NCI-H510A (cell line): ENCODE data around the gene RHOV.

Experiments
- DNase-seq: peaks from one replicate; lab custom pipeline; 2025; lab: John Stamatoyannopoulos, UW

Gene RHOV

DNA sequence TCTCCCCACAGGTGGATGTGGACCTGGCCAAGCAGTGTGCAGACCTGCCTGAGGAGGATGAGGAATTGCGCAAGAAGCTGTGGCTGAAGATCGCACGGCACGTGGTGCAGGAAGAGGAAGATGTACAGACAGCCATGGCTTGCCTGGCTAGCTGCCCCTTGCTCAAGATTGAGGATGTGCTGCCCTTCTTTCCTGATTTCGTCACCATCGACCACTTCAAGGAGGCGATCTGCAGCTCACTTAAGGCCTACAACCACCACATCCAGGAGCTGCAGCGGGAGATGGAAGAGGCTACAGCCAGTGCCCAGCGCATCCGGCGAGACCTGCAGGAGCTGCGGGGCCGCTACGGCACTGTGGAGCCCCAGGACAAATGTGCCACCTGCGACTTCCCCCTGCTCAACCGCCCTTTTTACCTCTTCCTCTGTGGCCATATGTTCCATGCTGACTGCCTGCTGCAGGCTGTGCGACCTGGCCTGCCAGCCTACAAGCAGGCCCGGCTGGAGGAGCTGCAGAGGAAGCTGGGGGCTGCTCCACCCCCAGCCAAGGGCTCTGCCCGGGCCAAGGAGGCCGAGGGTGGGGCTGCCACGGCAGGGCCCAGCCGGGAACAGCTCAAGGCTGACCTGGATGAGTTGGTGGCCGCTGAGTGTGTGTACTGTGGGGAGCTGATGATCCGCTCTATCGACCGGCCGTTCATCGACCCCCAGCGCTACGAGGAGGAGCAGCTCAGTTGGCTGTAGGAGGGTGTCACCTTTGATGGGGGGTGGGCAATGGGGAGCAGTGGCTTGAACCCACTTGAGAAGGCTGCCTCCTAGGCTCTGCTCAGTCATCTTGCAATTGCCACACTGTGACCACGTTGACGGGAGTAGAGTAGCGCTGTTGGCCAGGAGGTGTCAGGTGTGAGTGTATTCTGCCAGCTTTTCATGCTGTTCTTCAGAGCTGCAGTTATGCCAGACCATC lies 28.8 kb upstream of the RHOV start:
- no peak for DNase-seq

DNA sequence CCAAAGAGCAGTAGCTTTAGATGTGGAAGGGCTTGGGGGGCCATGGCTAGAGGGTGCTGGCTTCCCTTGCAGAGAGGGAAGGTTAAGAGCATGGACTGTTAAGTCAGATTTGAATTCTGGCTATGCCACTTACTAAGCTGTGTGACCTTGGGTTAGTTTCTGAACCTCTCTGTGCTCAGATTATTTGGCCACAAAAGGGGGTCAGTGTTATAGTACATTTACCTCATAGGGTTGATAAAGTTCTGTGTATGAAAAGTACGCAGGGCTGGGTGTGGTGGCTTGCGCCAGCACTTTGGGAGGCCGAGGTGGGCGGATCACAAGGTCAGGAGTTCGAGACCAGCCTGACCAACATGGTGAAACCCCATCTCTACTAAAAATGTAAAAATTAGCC lies 27.0 kb upstream of the RHOV start:
- DNase-seq: no peak

GRCh38 chr15:40900256-40901052 lies 26.4 kb upstream of the RHOV start:
- DNase-seq: no peak

GRCh38 chr15:40899536-40900207 lies 25.6 kb upstream of the RHOV start:
- DNase-seq: no peak

DNA sequence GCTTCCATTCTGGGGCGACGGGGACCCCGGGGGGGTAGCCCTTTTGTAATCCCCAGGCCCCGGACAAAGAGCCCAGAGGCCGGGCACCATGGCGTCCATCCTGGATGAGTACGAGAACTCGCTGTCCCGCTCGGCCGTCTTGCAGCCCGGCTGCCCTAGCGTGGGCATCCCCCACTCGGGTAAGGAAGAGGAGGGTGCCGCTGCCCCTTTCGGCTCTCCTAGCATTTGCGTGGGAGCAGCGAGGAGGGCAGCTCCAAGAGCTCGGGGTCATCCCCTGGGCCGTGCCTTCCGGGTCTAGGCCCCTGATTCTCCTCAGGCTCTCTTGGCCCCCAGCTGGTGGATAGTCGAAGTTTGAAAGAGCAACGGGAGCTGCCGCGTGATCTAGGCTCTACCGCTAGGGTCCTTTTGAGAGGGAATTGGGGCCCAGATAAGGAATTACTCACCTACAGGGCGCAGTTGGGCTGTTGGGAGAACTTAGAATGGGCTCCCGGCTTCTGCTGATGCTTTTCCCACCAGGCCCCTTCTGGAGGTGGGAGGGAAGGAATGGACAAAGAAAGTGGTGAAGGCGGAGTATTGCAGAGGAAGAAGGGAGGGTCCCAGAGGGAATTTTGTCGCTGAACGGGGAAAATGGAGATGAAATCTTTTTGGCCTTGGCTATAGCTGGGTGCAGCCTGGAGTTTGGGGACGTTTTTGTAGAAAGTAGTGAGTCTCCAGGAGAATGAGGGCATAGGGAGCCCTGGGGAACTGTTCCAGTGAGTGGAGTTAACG lies 20.8 kb upstream of the RHOV start:
- DNase-seq: no peak

GRCh38 chr15:40893733-40894680 lies 20.0 kb upstream of the RHOV start, which contains the start of gene VPS18:
VPS18 (plus strand) TSS chr15:40894450; CDS start chr15:40894769, 319 bp downstream.
- DNase-seq: peak; percentile 86

DNA sequence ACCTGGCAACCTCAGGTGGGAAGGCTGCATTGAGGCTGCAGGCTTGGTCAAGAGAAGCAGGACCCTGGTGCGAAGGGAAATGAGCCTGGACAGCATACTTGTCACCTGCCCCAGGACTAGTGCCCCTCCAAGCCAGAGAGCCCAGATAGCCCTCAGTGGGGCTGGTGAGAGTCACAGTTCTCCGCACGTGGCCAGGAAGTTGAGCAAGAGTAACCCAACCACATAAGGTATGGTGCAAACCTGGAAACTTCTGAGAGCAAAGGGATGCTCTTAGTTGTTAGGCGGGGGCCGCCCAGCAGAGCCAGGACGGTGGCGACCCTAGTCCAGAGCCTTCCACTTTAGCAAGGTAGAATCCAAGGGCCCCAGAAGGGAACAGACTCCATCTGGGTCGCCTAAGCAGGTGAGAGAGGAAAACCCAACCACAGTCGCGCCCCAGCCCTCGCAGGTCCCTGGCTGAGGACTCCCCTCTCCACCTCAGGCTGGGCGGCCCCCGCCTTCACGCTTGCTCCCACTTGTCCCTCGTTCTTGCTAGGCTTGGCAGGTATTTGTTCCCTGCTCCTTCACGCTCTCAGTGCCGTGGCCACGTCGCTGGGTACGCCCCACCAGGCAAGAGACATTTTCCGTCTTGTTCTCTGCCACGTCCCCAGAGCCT lies 19.1 kb upstream of the RHOV start:
- no peak for DNase-seq

- DNase-seq: no peak
Observed at GRCh38 chr15:40892447-40893012, 18.5 kb upstream of the RHOV start.

DNA sequence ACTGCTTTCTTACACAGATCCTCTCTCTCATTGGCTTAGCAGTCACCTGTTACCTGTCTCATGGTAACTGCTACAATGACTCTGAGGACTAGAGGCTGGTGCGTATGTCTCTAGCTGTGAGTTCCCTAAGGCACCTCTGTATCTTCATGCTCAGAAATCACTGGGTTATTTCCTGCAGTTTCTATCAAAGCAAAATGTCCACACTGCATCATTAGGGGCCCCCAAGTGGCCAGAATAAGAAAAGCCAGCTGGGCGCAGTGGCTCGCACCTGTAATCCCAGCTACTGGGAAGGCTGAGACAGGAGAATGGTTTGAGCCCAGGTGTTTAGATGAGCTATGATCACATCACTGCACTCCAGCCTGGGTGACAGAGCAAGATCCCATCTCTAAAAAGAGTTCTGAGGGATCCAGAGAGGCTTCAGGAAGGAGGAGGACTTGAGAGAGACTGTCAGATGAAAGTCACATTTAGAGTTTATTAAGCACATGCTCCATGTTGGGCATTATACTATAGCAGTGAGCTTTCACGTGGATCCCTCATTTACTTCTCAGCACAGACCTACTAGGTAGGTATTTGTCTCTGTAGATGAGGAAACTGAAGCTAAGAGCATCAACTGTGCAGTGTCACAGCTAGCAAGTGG lies 17.9 kb upstream of the RHOV start:
- no peak for DNase-seq

DNA sequence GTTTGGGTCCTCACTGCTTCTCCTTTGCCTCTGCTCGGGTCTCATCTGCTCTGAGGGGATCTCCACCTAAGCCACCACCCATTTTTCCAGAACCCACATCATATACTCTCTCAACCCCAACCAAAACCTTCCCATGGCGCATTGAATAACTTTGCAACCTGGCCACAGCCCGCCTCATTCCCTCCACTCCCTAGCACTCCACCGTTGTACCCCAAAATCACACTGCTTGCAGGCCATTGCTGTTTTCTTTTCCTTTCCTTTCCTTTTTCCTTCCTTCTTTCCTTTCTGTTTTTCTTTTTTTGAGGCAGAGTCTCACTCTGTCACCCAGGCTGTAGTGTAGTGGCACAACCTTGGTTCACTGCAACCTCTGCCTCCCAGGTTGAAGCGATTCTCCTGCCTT lies 17.1 kb upstream of the RHOV start:
- DNase-seq: no peak

DNA sequence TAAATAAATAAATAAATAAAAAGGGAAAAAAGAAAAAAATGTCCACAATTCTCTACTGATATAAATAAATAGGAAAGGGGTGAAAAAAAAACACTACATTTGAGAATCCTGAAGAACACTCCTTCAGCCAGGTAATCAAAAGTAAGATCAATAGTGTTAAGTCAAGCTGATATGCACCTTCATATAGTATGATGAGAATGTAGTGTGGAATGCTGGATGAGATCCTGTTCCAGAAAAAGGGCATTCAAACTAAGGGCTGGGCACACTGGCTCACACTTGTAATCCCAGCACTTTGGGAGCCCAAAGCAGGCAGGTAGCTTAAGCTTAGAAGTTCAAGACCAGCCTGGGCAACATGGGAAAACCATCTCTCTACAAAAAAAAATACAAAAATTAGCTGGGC lies 15.1 kb upstream of the RHOV start:
- no peak for DNase-seq

DNA sequence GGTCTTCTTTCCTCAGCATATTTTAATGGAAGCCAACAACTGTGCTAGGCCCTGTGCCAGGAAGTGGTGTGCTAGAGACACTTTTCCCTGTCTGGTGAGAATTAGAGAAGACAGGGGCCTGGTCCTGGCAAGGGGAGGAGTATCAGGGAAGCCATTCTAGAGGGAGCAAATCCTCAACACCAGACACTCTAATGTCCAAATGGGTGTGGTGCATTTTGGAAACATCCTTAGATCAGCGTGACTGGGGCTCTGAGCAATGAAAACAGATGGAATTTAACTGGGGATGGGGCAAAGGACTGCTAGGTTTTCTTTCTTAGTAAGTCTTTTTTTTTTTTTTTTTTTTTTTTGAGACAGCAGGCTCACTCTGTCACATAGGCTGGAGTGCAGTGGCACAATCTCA lies 12.6 kb upstream of the RHOV start:
- no peak for DNase-seq

GRCh38 chr15:40881351-40881750 lies 7.3 kb upstream of the RHOV start:
- DNase-seq: no peak

DNA sequence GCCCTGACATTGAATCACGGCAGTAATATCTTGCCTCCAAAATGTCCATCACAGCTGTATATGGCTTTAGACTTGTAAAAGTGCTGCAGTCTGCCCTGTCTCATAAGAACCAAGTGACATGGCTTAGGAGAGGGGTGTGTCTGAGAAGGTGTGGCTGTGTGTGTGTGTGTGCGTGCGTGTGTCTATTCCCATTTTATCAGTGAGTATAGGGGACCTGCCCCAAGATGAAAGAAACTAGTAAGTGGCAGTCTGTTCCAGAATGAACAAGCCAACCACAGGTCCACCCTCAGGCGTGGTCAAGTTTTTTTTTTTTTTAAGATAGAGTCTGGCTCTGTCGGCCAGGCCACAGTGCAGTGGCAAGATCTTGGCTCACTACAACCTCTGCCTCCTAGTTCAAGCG lies 5.6 kb upstream of the RHOV start:
- DNase-seq: no peak

DNA sequence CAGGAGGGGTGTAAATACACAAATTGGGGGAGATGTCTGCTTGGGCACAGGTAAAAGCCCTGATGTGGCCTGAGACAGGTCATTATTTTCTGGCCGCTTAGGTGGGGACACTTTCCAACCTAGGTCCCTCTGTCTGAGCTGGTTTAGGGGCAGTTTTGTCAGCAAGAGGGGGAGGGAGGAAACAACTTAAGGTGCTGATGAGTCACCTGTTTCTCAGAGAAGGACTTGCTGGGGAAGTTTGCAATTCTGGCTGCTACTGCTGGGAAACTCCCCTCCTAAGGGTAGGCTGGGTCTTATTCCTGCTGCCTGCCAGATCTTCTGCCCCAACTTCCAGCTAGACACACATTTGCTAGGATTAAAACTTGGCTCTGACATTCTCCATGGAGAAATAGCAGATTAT lies 4.8 kb upstream of the RHOV start:
- DNase-seq: no peak

DNA sequence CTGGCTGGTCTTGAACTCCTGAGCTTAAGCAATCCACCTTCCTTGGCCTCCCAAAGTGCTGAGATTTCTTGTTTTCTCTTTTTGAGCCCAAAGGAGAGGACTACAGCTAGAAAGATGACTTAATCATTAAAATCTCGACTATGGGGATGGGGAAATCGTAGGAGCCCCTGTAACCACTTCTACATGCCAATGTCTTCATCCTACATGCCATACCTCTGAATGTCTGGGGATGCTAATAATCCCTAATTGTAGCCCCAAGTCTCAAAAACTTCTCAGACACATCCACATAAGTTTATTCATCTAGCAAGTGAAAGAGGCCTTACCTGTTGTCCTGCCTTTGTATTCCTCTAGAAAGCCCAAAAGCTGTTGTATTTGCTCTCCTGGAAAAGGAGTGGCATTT lies 3.7 kb upstream of the RHOV start:
- DNase-seq: no peak

DNA sequence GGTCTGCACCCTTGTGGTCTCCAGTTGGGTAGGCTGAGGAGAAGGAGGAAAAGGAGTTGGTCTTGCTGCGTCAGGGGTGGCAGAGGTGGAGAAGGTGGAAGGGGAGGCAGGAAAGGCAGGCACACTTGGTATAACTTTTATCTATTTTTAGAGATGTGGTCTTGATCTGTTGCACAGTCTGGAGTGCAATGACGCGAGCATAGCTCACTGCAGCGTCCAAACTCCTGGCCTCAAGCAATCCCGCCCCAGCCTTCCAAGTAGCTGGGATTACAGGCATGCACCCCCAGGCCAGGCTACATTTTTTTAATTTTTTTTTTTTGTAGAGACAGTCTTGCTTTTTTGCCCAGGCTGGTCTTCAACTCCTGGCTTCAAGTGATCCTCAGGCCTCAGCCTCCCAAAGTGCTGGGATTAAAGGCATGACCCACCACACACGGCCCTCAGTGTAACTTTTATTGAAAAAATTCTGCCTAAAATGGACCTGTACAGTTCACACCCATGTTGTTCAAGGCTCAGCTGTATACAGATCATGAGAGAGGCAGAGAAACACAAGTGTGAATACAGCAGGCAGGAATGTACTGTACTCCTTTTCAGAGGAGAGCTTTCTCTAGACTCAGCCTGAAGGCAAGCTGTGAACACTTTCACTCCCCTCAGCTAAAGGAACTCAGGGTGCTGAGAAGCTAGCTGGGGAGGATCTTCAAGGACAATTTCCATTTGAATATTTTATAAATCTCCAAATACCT lies 2.1 kb upstream of the RHOV start:
- no peak for DNase-seq
